WTC11 (cell line): Measurements from ENCODE around the gene RAI1. TPM values are rescaled to one million over a fixed set of nuclear protein-coding genes. Genes with fewer than 3 reads are reported as not detected.

Experiments
- AR ChIP-seq: fragments of 250-450 bp; sonication (Bioruptor Pico); IDR thresholded peaks from 2 replicates; pipeline ENCODE4 v1.9.0; 2021; ENCODE audit warnings: mild to moderate bottlenecking
- ATF1 ChIP-seq: sonication (generic); formaldehyde crosslinking; IDR thresholded peaks from 2 replicates; pipeline ENCODE4 v1.8.1; 2023; ENCODE audit warnings: mild to moderate bottlenecking, moderate library complexity, missing genetic modification reagents
- CBFB ChIP-seq: sonication (generic); formaldehyde crosslinking; IDR thresholded peaks from 2 replicates; pipeline ENCODE4 v1.8.1; 2022; ENCODE audit warnings: mild to moderate bottlenecking, low read depth, missing genetic modification reagents
- ERG ChIP-seq: fragments of 250-450 bp; sonication (Bioruptor Pico); IDR thresholded peaks from 2 replicates; pipeline ENCODE4 v1.8.0; 2021; ENCODE audit warnings: mild to moderate bottlenecking
- ESRRA ChIP-seq: sonication (generic); formaldehyde crosslinking; IDR thresholded peaks from 2 replicates; pipeline ENCODE4 v1.8.1; 2022; ENCODE audit warnings: mild to moderate bottlenecking, missing genetic modification reagents, borderline replicate concordance
- FOXK1 ChIP-seq: sonication (generic); formaldehyde crosslinking; IDR thresholded peaks from 2 replicates; pipeline ENCODE4 v1.8.0; 2022; ENCODE audit warnings: mild to moderate bottlenecking, moderate library complexity, missing genetic modification reagents
- GABPB1 ChIP-seq: sonication (generic); formaldehyde crosslinking; IDR thresholded peaks from 2 replicates; pipeline ENCODE4 v1.8.1; 2023; ENCODE audit warnings: mild to moderate bottlenecking, missing genetic modification reagents
- GRHL2 ChIP-seq: fragments of 250-450 bp; sonication (Bioruptor Pico); IDR thresholded peaks from 2 replicates; pipeline ENCODE4 v1.8.0; 2022; ENCODE audit warnings: mild to moderate bottlenecking, moderate library complexity; ENCODE audit not compliant: insufficient replicate concordance, severe bottlenecking
- GTF2I ChIP-seq: fragments of 250-450 bp; sonication (Bioruptor Pico); conservative IDR thresholded peaks from 2 replicates; pipeline ENCODE4 v1.4.0; 2021; ENCODE audit warnings: mild to moderate bottlenecking
- IRF2 ChIP-seq: sonication (generic); formaldehyde crosslinking; IDR thresholded peaks from 2 replicates; pipeline ENCODE4 v1.8.0; 2022; ENCODE audit warnings: low read depth, missing genetic modification reagents, borderline replicate concordance
- NFYB ChIP-seq: sonication (generic); formaldehyde crosslinking; conservative IDR thresholded peaks from 2 replicates; pipeline ENCODE4 v1.8.0; 2022; ENCODE audit warnings: low read depth, missing genetic modification reagents
- NR1H2 ChIP-seq: sonication (generic); formaldehyde crosslinking; IDR thresholded peaks from 2 replicates; pipeline ENCODE4 v1.9.0; 2021; ENCODE audit warnings: mild to moderate bottlenecking, moderate library complexity, missing genetic modification reagents
- NR2C2 ChIP-seq: sonication (generic); formaldehyde crosslinking; IDR thresholded peaks from 2 replicates; pipeline ENCODE4 v1.8.0; 2022; ENCODE audit warnings: mild to moderate bottlenecking, missing genetic modification reagents
- RELA ChIP-seq: sonication (generic); formaldehyde crosslinking; IDR thresholded peaks from 2 replicates; pipeline ENCODE4 v1.8.1; 2022; ENCODE audit warnings: missing genetic modification reagents, mild to moderate bottlenecking, borderline replicate concordance
- RORB ChIP-seq: fragments of 250-450 bp; sonication (Bioruptor Pico); IDR thresholded peaks from 2 replicates; pipeline ENCODE4 v1.9.0; 2021; ENCODE audit warnings: mild to moderate bottlenecking
- TCF7 ChIP-seq: sonication (generic); formaldehyde crosslinking; IDR thresholded peaks from 2 replicates; pipeline ENCODE4 v1.8.0; 2022; ENCODE audit warnings: mild to moderate bottlenecking, low read depth, missing genetic modification reagents, moderate library complexity
- USF1 ChIP-seq: sonication (generic); formaldehyde crosslinking; IDR thresholded peaks from 2 replicates; pipeline ENCODE4 v1.8.0; 2022; ENCODE audit warnings: mild to moderate bottlenecking, missing genetic modification reagents
- USF2 ChIP-seq: sonication (generic); formaldehyde crosslinking; IDR thresholded peaks from 2 replicates; pipeline ENCODE4 v1.8.1; 2023; ENCODE audit warnings: mild to moderate bottlenecking, missing genetic modification reagents, moderate library complexity
- ZNF396 ChIP-seq: fragments of 250-450 bp; sonication (Bioruptor Pico); IDR thresholded peaks from 2 replicates; pipeline ENCODE4 v1.8.0; 2021; ENCODE audit warnings: mild to moderate bottlenecking, moderate library complexity, borderline replicate concordance
- ZNF416 ChIP-seq: fragments of 250-450 bp; sonication (Bioruptor Pico); IDR thresholded peaks from 2 replicates; pipeline ENCODE4 v1.9.0; 2021; ENCODE audit warnings: mild to moderate bottlenecking, inconsistent platforms
- ZNF423 ChIP-seq: fragments of 250-450 bp; sonication (Bioruptor Pico); IDR thresholded peaks from 2 replicates; pipeline ENCODE4 v2.1.2; 2022; ENCODE audit warnings: mild to moderate bottlenecking, moderate library complexity
- ZNF512 ChIP-seq: sonication (generic); formaldehyde crosslinking; IDR thresholded peaks from 2 replicates; pipeline ENCODE4 v1.8.1; 2022; ENCODE audit warnings: missing genetic modification reagents, borderline replicate concordance
- total RNA-seq: library from RNA; stranded (reverse); gene quantifications from 3 replicates; pipeline ENCODE4 v1.2.3, GENCODE V29; 2021
- TF ChIP-seq, protein P1 (sequence below): sonication (generic); formaldehyde crosslinking; IDR thresholded peaks from 2 replicates; pipeline ENCODE4 v1.8.1; 2022; ENCODE audit warnings: low read depth, missing genetic modification reagents, borderline replicate concordance
- TF ChIP-seq, protein P2 (sequence below): sonication (generic); formaldehyde crosslinking; IDR thresholded peaks from 2 replicates; pipeline ENCODE4 v1.8.1; 2023; ENCODE audit warnings: mild to moderate bottlenecking, missing genetic modification reagents
- TF ChIP-seq, protein P3 (sequence below): sonication (generic); formaldehyde crosslinking; IDR thresholded peaks from 2 replicates; pipeline ENCODE4 v1.8.1; 2023; ENCODE audit warnings: mild to moderate bottlenecking, missing genetic modification reagents, borderline replicate concordance

Gene RAI1
- total RNA-seq, 1 experiment from 2014 or later, result 12.7 TPM

GRCh38 chr17:17836250-17836817 lies 155.1 kb downstream of the RAI1 start (continued):
- TF ChIP-seq, protein P1, sequence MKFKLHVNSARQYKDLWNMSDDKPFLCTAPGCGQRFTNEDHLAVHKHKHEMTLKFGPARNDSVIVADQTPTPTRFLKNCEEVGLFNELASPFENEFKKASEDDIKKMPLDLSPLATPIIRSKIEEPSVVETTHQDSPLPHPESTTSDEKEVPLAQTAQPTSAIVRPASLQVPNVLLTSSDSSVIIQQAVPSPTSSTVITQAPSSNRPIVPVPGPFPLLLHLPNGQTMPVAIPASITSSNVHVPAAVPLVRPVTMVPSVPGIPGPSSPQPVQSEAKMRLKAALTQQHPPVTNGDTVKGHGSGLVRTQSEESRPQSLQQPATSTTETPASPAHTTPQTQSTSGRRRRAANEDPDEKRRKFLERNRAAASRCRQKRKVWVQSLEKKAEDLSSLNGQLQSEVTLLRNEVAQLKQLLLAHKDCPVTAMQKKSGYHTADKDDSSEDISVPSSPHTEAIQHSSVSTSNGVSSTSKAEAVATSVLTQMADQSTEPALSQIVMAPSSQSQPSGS (CRISPR knock-in tag), result no peak
- TF ChIP-seq ERG (CRISPR knock-in tag), result 0 out of 2 replicates have a peak, but pooled peaks have one; percentile 47
- TF ChIP-seq USF1, result peak; percentile 48; the same call in 1 of the 2 replicates
- no peak; the same call in none of the 2 replicates for TF ChIP-seq FOXK1
- no peak for TF ChIP-seq AR
- TF ChIP-seq ZNF396 (CRISPR knock-in tag), result no peak
- TF ChIP-seq NR2C2 (CRISPR knock-in tag), result no peak
- TF ChIP-seq RORB, result no peak
- TF ChIP-seq, protein P2, sequence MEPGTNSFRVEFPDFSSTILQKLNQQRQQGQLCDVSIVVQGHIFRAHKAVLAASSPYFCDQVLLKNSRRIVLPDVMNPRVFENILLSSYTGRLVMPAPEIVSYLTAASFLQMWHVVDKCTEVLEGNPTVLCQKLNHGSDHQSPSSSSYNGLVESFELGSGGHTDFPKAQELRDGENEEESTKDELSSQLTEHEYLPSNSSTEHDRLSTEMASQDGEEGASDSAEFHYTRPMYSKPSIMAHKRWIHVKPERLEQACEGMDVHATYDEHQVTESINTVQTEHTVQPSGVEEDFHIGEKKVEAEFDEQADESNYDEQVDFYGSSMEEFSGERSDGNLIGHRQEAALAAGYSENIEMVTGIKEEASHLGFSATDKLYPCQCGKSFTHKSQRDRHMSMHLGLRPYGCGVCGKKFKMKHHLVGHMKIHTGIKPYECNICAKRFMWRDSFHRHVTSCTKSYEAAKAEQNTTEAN (CRISPR knock-in tag), result peak; percentile 76; the same call in 1 of the 2 replicates
- TF ChIP-seq GRHL2 (CRISPR knock-in tag), result no peak
- TF ChIP-seq TCF7 (CRISPR knock-in tag), result no peak
- TF ChIP-seq GTF2I (CRISPR knock-in tag), result no peak
- TF ChIP-seq IRF2 (CRISPR knock-in tag), result no peak; the same call in 1 of the 2 replicates
- TF ChIP-seq ZNF416 (CRISPR knock-in tag), result peak; percentile 36; the same call in 1 of the 2 replicates
- peak; percentile 80; the same call in 1 of the 2 replicates for TF ChIP-seq NR1H2 (CRISPR knock-in tag)
- no peak for TF ChIP-seq ZNF423 (CRISPR knock-in tag)
- 0 out of 2 replicates have a peak, but pooled peaks have one; percentile 43 for TF ChIP-seq USF2 (CRISPR knock-in tag)
- peak; percentile 83; the same call in 1 of the 2 replicates for TF ChIP-seq GABPB1 (CRISPR knock-in tag)
- TF ChIP-seq ZNF512, result no peak
- no peak for TF ChIP-seq NFYB
- TF ChIP-seq, protein P3, sequence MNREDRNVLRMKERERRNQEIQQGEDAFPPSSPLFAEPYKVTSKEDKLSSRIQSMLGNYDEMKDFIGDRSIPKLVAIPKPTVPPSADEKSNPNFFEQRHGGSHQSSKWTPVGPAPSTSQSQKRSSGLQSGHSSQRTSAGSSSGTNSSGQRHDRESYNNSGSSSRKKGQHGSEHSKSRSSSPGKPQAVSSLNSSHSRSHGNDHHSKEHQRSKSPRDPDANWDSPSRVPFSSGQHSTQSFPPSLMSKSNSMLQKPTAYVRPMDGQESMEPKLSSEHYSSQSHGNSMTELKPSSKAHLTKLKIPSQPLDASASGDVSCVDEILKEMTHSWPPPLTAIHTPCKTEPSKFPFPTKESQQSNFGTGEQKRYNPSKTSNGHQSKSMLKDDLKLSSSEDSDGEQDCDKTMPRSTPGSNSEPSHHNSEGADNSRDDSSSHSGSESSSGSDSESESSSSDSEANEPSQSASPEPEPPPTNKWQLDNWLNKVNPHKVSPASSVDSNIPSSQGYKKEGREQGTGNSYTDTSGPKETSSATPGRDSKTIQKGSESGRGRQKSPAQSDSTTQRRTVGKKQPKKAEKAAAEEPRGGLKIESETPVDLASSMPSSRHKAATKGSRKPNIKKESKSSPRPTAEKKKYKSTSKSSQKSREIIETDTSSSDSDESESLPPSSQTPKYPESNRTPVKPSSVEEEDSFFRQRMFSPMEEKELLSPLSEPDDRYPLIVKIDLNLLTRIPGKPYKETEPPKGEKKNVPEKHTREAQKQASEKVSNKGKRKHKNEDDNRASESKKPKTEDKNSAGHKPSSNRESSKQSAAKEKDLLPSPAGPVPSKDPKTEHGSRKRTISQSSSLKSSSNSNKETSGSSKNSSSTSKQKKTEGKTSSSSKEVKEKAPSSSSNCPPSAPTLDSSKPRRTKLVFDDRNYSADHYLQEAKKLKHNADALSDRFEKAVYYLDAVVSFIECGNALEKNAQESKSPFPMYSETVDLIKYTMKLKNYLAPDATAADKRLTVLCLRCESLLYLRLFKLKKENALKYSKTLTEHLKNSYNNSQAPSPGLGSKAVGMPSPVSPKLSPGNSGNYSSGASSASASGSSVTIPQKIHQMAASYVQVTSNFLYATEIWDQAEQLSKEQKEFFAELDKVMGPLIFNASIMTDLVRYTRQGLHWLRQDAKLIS, result peak; percentile 74; the same call in 1 of the 2 replicates
- no peak; the same call in 1 of the 2 replicates for TF ChIP-seq RELA (CRISPR knock-in tag)
- no peak for TF ChIP-seq ESRRA (CRISPR knock-in tag)
- TF ChIP-seq ATF1 (CRISPR knock-in tag), result no peak; the same call in 1 of the 2 replicates
- TF ChIP-seq CBFB (CRISPR knock-in tag), result no peak
